Fibroblast of villous mesenchyme (primary cell): ENCODE measurements around the gene IL1RAPL2. TPM values are rescaled to one million over a fixed set of nuclear protein-coding genes. Genes with fewer than 3 reads are reported as not detected.

Experiments
- DNase-seq: peaks from one replicate; pipeline ENCODE4 v3.0.0-alpha.2; 2010; ENCODE audit warnings: low read depth
- H3K4me3 ChIP-seq: 2 replicates; pipeline ENCODE4 v1.5.1; 2011; ENCODE audit warnings: low read depth, mild to moderate bottlenecking, low read length
- total RNA-seq: library from RNA; depleted of rRNA; stranded (reverse); fragments of >200 nt; gene quantifications from 2 replicates; pipeline ENCODE4 v1.2.3, GENCODE V29; 2012
- TF ChIP-seq, protein P1 (sequence below): IDR thresholded peaks from 2 replicates; pipeline ENCODE4 v1.5.1; 2012; ENCODE audit warnings: low read depth, mild to moderate bottlenecking, low read length; ENCODE audit not compliant: insufficient read depth

Gene IL1RAPL2
- total RNA-seq, 1 donor: 0.43 TPM

- H3K4me3 ChIP-seq: no peak overlapping the region
- TF ChIP-seq, protein P1, sequence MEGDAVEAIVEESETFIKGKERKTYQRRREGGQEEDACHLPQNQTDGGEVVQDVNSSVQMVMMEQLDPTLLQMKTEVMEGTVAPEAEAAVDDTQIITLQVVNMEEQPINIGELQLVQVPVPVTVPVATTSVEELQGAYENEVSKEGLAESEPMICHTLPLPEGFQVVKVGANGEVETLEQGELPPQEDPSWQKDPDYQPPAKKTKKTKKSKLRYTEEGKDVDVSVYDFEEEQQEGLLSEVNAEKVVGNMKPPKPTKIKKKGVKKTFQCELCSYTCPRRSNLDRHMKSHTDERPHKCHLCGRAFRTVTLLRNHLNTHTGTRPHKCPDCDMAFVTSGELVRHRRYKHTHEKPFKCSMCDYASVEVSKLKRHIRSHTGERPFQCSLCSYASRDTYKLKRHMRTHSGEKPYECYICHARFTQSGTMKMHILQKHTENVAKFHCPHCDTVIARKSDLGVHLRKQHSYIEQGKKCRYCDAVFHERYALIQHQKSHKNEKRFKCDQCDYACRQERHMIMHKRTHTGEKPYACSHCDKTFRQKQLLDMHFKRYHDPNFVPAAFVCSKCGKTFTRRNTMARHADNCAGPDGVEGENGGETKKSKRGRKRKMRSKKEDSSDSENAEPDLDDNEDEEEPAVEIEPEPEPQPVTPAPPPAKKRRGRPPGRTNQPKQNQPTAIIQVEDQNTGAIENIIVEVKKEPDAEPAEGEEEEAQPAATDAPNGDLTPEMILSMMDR: no peak
- no peak for DNase-seq
Observed at GRCh38 chrX:104745152-104745551, 179.2 kb downstream of the IL1RAPL2 start.

GRCh38 chrX:104749951-104750610 lies 184.1 kb downstream of the IL1RAPL2 start:
- no peak for DNase-seq
- TF ChIP-seq, protein P1: no peak
- H3K4me3 ChIP-seq: no peak overlapping the region

- DNase-seq: no peak
- no peak overlapping the region for H3K4me3 ChIP-seq
- TF ChIP-seq, protein P1: no peak
Observed at GRCh38 chrX:104762641-104763040, 196.6 kb downstream of the IL1RAPL2 start.

DNA sequence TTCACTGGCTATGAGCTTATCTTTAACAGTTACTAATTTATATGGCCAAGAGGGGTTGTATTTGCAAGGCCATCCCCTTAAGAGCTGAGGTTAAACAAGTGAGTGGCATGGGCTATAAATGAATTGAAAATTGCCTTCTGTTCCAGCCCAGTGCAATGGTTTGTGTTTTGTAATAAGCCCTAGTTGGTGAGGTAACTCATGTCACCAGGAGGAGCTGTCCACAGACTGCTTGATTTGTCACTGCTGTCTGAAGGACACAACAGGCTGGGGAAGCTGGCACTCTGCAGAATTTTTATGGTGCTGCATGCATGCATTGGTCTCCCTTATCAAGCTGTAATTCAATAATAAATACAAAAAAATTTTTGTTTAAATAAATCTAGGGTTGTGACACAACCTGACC lies 223.8 kb downstream of the IL1RAPL2 start:
- TF ChIP-seq, protein P1: no peak
- H3K4me3 ChIP-seq: no peak overlapping the region
- DNase-seq: no peak

- TF ChIP-seq, protein P1: no peak
- H3K4me3 ChIP-seq: no peak overlapping the region
- no peak for DNase-seq
Observed at GRCh38 chrX:104795804-104796203, 229.8 kb downstream of the IL1RAPL2 start.

- no peak overlapping the region for H3K4me3 ChIP-seq
- TF ChIP-seq, protein P1: no peak
- DNase-seq: no peak
Observed at GRCh38 chrX:104803219-104803618, 237.2 kb downstream of the IL1RAPL2 start.

GRCh38 chrX:104806346-104806745 lies 240.3 kb downstream of the IL1RAPL2 start:
- H3K4me3 ChIP-seq: no peak overlapping the region
- TF ChIP-seq, protein P1: no peak
- no peak for DNase-seq
